Endothelial cell of umbilical vein (primary cell): Measurements from ENCODE around the gene ADAM17.

Experiments used
- EZH2 ChIP-seq: IDR thresholded peaks from 2 replicates; pipeline ENCODE4 v1.6.1; 2012; ENCODE audit warnings: borderline replicate concordance, low read depth, mild to moderate bottlenecking, moderate library complexity, low read length, inconsistent platforms; ENCODE audit not compliant: severe bottlenecking
- TF ChIP-seq, protein P1 (sequence below), 2 donors: IDR thresholded peaks; 1 replicate in 1 of 2; 2 replicates in 1 of 2; pipeline ENCODE4 v1.5.1; 2011; ENCODE audit warnings: low read length in 2 of 2, mild to moderate bottlenecking in 2 of 2, moderate library complexity in 2 of 2, control low read depth in 1 of 2, inconsistent platforms in 1 of 2, low read depth in 1 of 2; ENCODE audit not compliant: insufficient read depth in 1 of 2; ENCODE audit errors: extremely low read depth in 1 of 2

DNA sequence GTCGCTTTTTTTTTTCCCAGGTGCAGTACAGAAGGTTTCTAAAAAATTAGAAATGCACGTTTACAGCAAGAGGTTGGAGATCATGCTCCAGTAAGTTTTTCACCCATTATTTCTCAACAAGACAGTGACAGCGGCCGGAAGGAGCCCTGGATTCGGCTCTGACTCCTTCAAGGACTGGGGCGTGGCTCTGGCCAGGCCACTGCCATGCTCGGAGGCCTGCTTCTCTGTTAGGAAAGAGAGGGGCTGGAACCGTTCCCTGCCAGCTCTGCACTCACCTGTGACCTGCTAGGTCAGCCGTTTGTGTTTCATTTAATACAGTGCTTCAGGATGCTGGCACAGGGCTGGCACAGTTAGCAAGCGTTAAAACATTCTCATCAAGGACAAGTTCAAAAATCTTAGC is 87.9 kb downstream of the ADAM17 start:
- no peak for TF ChIP-seq EZH2
- TF ChIP-seq, protein P1, sequence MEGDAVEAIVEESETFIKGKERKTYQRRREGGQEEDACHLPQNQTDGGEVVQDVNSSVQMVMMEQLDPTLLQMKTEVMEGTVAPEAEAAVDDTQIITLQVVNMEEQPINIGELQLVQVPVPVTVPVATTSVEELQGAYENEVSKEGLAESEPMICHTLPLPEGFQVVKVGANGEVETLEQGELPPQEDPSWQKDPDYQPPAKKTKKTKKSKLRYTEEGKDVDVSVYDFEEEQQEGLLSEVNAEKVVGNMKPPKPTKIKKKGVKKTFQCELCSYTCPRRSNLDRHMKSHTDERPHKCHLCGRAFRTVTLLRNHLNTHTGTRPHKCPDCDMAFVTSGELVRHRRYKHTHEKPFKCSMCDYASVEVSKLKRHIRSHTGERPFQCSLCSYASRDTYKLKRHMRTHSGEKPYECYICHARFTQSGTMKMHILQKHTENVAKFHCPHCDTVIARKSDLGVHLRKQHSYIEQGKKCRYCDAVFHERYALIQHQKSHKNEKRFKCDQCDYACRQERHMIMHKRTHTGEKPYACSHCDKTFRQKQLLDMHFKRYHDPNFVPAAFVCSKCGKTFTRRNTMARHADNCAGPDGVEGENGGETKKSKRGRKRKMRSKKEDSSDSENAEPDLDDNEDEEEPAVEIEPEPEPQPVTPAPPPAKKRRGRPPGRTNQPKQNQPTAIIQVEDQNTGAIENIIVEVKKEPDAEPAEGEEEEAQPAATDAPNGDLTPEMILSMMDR (IDR thresholded peaks at IDR 0.05; ENCODE audit: extremely low read depth in 1 of 2, insufficient read depth in 1 of 2, low read depth in 1 of 2, low read length in 2 of 2) = no peak
